ES-I3 (cell line): ENCODE data around the gene NRG3.

Source experiments
- H3K36me3 ChIP-seq: 2 replicates; pipeline ENCODE4 v1.6.1; 2013; ENCODE audit warnings: mild to moderate bottlenecking, low read length, control low read depth, moderate library complexity; ENCODE audit not compliant: insufficient read depth
- H3K4me1 ChIP-seq: 2 replicates; pipeline ENCODE4 v1.6.1; 2013; ENCODE audit warnings: mild to moderate bottlenecking, control low read depth, low read length; ENCODE audit not compliant: insufficient read depth
- H3K9ac ChIP-seq: 2 replicates; pipeline ENCODE4 v1.6.1; 2013; ENCODE audit warnings: low read depth, mild to moderate bottlenecking, low read length, moderate library complexity
- H3K9me3 ChIP-seq: 2 replicates; pipeline ENCODE4 v1.6.1; 2013; ENCODE audit warnings: mild to moderate bottlenecking, low read length, moderate library complexity; ENCODE audit not compliant: control insufficient read depth, insufficient read depth

NRG3 gene

GRCh38 chr10:82496114-82496513 lies 621.1 kb downstream of the NRG3 start:
- no peaks in the 10 kb centered on the region for H3K9me3 ChIP-seq
- H3K4me1 ChIP-seq = no peaks in the 10 kb centered on the region
- no peak overlapping the region for H3K9ac ChIP-seq
- H3K36me3 ChIP-seq = no peaks in the 10 kb centered on the region

DNA sequence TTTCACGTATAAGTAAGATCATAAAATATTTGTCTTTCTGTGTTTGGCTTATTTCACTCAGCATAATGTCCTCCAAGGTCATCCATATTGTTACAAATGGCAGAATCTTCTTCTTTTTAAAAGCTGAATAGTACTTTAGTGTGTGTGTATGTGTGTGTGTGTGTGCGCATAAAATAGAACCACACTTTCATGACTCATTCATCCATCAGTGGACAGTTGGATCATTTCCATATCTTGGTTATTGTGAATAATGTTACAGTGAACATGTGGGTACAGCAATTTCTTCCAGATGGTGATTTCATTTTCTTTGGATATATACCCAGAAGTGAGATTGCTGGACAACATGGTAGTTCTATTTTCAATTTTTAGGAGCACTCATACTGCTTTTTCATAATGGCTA lies 622.4 kb downstream of the NRG3 start:
- Histone ChIP-seq H3K9me3 (no peaks in the 10 kb centered on the region), H3K36me3 (no peaks in the 10 kb centered on the region), H3K9ac (no peak overlapping the region), H3K4me1 (no peaks in the 10 kb centered on the region)

- H3K9me3 ChIP-seq = no peaks in the 10 kb centered on the region
- H3K36me3 ChIP-seq = no peaks in the 10 kb centered on the region
- H3K4me1 ChIP-seq = no peaks in the 10 kb centered on the region
- H3K9ac ChIP-seq = no peak overlapping the region
Observed at GRCh38 chr10:82498976-82499375, 624.0 kb downstream of the NRG3 start.

DNA sequence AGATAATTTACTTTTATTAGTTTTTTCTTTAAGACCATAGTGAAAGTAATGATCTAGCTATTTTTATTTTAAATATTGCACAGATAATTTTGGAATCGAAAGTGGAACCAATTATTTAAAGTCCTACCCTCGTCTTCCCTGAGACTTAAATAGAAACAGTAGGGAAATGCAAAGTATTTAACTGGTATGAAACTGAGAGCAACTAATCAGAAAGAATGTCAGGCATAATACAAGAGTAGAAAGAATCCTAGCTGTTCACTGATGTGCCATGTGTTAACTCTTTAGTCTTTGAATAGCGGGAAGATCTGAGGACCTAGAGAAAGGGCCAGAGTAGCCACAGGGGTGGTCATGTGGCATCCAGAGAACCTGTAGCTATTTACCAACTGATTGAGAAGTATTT lies 630.0 kb downstream of the NRG3 start:
- no peaks in the 10 kb centered on the region for H3K9me3 ChIP-seq
- no peak overlapping the region for H3K9ac ChIP-seq
- no peaks in the 10 kb centered on the region for H3K4me1 ChIP-seq
- H3K36me3 ChIP-seq = no peaks in the 10 kb centered on the region

DNA sequence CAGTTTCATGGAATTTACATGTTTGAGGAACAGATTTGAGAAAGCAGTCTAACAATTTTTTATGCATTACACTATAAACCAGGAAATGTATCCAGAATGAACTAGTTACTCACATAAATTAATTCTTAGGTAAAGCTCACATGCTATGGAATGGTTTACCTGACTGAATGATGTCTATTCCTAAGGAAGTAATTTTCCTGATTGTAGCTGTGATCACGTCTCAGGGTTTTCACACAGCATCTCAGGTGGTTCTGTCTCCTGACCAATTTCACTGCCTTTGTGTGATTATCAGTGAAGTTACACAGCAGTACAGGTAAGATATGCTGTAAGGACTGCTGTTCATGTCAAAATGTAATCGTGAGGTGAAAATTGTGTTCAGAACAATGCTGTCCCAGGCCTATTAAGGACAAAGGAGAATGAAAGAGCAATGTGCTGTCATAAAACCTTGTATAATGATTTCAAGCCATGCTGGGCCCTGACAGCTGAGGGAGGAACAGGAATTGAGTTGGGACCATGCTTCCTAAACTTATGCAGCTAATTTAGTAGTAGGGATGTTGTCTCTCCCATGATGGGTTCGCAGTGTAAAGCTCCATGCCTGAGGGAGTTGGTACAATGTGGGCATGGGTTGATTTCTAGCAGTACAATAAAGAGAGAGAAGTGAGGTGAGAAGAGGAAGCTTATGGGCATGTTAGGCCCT lies 631.8 kb downstream of the NRG3 start:
- Histone ChIP-seq H3K4me1 (no peaks in the 10 kb centered on the region), H3K36me3 (no peaks in the 10 kb centered on the region), H3K9ac (no peak overlapping the region), H3K9me3 (no peaks in the 10 kb centered on the region)

DNA sequence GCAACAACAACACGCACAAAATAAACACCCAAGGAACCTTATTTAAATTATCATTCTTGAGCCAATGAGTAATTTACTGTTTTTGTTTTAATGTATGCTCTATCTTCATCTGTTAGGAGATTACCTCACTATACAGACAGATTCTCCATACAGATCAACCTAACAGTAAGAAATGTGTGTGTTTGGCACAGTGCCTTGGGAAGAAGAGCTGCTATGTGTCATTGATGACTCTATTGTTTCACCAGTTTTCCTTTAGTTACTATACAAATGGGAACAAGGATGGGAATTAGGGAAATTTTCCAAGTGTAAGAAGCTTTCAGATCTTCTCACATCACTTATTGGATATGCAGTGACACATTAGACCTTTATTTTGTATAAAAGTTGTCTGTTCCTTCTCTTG lies 640.3 kb downstream of the NRG3 start:
- Histone ChIP-seq H3K9me3 (no peaks in the 10 kb centered on the region), H3K36me3 (no peaks in the 10 kb centered on the region), H3K9ac (no peak overlapping the region), H3K4me1 (no peaks in the 10 kb centered on the region)

DNA sequence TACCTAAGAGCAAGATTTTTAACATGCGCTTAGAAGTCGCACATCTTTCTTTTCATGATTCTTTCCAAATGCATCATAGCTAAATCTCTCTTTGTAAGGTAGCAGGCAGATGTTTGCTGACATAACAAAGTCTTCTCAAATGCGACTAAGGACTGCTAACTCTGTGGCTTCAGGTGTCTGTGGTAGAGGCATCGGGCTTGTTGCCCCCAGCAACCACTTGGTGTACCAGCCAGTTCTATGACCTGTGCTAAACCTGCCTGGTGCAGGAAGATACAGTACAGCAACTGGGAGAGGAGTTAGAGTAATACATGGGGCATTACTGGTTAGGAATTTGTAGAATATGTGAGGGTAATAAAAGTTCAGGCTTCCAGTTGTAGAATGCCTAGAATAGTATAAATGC lies 654.1 kb downstream of the NRG3 start:
- H3K9me3 ChIP-seq = no peaks in the 10 kb centered on the region
- H3K9ac ChIP-seq = no peak overlapping the region
- H3K36me3 ChIP-seq = no peaks in the 10 kb centered on the region
- no peaks in the 10 kb centered on the region for H3K4me1 ChIP-seq

- no peaks in the 10 kb centered on the region for H3K9me3 ChIP-seq
Observed at GRCh38 chr10:82535457-82535856, 660.5 kb downstream of the NRG3 start.

DNA sequence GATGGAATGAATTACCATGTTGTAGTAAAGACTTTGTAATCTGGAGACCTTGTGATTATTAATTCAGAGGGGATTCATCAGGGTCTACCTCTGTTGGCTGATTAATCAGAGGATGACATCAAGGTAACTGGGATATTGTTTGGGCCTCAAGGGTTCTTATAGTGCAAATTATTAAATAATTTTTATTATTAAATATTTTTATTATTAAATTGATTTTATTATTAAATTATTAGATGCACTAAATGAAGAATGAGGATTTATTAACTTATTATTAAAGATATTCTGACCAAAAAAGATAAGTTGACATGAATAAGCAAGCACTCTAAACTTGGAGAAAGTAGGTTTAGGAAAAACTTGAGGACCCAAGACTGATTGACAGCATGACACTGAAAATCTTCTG lies 661.7 kb downstream of the NRG3 start:
- no peaks in the 10 kb centered on the region for H3K9me3 ChIP-seq
- no peaks in the 10 kb centered on the region for H3K36me3 ChIP-seq
- H3K9ac ChIP-seq = no peak overlapping the region
- H3K4me1 ChIP-seq = peaks cover 9% of the 10 kb centered on the region

More at GRCh38 chr10:82535457-82535856, 660.5 kb downstream of the NRG3 start:
- H3K36me3 ChIP-seq = no peaks in the 10 kb centered on the region
- H3K9ac ChIP-seq = no peak overlapping the region
- peaks cover 9% of the 10 kb centered on the region for H3K4me1 ChIP-seq

GRCh38 chr10:82538272-82538671 lies 663.3 kb downstream of the NRG3 start:
- Histone ChIP-seq H3K9ac (no peak overlapping the region), H3K4me1 (peaks cover 9% of the 10 kb centered on the region), H3K36me3 (no peaks in the 10 kb centered on the region), H3K9me3 (no peaks in the 10 kb centered on the region)

DNA sequence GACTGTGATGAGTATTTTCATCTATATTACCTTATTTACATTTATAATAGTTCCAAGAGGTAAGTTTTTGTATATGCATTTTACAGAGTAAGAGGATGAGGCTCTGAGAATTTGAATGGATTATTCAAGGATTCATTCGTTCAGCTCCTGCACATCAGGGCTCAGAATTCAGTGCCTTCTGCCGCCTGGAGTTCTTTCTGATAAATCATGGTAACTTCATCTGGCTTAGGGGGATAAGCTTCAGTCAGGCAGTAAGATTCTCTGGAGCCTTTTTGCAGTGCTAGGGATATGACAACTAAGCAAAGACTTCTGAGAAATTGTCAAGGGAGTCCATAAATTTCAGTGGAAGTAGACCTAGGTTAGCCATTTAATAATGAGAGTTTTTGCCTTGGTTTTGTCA lies 668.6 kb downstream of the NRG3 start:
- H3K36me3 ChIP-seq = no peaks in the 10 kb centered on the region
- H3K9ac ChIP-seq = no peak overlapping the region
- H3K4me1 ChIP-seq = no peaks in the 10 kb centered on the region
- no peaks in the 10 kb centered on the region for H3K9me3 ChIP-seq

- H3K4me1 ChIP-seq = no peaks in the 10 kb centered on the region
- H3K9me3 ChIP-seq = no peaks in the 10 kb centered on the region
- H3K36me3 ChIP-seq = no peaks in the 10 kb centered on the region
- H3K9ac ChIP-seq = no peak overlapping the region
Observed at GRCh38 chr10:82544377-82544776, 669.4 kb downstream of the NRG3 start.

DNA sequence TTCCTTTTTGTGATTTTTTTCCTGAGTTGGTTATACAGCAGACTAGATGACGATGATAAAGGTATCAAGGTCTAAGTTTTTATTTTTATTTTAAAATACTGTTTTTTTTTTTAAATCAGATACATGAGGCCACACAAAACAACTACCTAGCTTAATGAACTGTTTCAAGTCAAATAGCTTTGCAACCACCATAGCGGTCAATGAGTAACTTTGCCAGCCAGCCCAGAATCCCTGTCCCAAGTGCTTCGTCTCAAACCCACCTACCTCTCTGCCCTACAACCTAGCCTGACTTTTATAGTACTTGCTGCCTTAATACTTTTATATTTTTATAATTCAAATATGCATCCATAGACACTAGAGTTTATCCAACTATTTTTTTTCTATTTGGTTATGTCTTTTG lies 676.5 kb downstream of the NRG3 start:
- Histone ChIP-seq H3K4me1 (no peaks in the 10 kb centered on the region), H3K36me3 (no peaks in the 10 kb centered on the region), H3K9ac (no peak overlapping the region), H3K9me3 (no peaks in the 10 kb centered on the region)

DNA sequence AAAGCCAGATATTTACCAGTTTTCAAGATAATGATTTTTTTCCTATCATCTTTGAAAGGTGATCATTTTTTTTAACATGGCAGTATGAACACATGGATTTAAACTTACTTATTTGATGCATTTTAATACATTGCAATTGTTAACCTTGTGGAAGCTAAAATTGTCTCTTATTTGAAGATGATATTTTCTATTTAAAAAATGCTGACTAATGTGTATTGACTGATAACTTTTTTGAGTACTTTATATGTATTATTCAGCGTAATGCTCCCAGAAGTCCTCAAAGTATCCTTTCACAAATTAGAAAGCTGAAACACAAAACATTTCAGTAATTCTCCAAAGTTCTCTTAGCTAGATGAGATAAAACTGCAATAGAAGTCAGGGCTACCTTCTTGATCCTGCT lies 677.3 kb downstream of the NRG3 start:
- no peaks in the 10 kb centered on the region for H3K9me3 ChIP-seq
- no peaks in the 10 kb centered on the region for H3K36me3 ChIP-seq
- no peaks in the 10 kb centered on the region for H3K4me1 ChIP-seq
- no peak overlapping the region for H3K9ac ChIP-seq

DNA sequence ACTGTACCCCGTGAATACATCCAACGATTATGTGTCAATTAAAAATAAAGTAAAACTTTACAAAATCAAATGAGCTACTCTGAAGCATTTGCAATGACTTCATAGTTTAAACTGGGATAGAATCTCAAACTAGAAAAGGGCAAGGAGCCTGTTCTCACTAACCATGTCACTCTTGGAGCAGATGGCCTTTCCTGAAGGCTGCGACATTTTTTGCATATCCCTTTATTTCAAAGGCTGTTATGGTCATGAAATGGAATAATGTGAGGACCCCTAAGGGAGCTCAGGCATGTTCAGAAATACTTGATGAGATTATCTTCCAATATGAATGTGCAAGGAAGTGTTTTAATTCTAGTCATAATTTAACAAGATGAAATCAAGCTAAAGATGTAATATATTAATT lies 679.4 kb downstream of the NRG3 start:
- Histone ChIP-seq H3K9ac (no peak overlapping the region), H3K36me3 (no peaks in the 10 kb centered on the region), H3K9me3 (no peaks in the 10 kb centered on the region), H3K4me1 (no peaks in the 10 kb centered on the region)
